Anterior cingulate cortex (tissue), 58 donors: ENCODE results near the gene LRP6.

ENCODE experiments used
- DNase-seq, 58 donors: peaks; one replicate each; lab custom pipeline; 2025; lab: John Stamatoyannopoulos, UW

LRP6 gene

DNA sequence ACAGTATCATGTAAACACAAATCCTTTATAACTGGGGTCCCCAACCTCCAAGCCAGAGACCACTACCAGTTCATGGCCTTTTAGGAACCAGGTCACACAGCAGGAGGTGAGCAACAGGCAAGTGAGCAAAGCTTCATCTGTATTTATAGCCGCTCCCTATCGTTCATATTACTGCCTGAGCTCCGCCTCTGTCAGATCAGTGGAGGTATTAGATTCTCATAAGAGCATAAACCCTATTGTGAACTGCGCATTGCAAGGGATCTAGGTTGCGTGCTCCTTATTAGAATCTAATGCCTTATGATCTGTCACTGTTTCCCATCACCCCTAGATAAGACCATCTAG is 49.9 kb downstream of the LRP6 start:
- no peak for DNase-seq

DNA sequence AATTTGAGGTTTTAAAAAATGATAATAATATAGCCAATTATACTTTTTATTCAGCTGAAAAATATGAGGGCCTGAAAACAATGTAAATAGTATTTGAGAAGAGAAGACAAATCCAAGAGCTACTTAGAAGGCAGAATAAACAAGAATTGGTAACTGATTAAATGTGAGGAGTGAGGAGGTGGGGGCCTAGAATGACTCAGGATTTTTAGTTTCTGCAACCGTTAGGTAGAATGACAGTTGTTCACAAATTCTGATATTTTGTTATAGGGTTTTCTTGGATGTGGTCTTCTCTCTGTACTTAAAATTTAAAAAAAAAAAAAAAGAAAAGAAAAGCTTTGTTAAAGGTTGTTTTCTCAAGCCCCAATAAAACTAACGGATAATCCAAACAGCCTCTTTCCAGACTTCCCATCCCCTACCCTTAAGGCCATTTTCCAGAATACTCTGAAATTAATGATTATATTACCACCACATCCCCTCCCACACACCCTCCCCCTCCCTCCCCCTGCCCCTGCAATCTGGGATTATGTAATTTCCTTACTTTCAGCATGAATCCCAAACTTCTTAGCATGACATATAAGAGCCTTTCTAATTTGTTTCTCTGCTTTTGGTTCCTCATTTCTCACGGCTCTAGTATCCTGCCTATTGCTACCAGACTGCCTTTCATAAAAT is 50.4 kb downstream of the LRP6 start:
- no peak for DNase-seq

DNA sequence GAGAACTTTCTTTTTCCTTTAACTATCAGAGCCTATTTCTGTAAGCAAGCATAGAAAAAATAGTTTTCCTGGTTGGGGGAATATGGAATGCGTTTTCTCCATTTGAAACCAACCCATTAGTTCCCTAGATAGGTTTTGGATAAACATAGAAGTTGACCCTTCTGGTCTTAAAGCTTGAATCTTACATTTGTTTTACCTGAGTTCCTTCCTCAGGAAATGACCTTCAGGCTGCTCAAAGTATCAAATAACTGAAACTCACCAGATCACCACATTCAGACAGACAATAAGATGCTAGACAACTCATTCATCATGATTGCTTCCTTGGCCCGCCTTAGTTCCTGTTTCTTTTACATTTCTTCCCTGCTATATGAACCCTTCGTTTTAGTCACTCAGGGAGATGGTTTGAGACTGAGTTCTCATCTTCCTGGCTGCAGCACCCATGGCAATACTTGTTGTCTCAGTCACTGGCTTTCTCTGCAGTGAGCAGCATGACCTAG is 52.2 kb downstream of the LRP6 start:
- DNase-seq = no peak

DNA sequence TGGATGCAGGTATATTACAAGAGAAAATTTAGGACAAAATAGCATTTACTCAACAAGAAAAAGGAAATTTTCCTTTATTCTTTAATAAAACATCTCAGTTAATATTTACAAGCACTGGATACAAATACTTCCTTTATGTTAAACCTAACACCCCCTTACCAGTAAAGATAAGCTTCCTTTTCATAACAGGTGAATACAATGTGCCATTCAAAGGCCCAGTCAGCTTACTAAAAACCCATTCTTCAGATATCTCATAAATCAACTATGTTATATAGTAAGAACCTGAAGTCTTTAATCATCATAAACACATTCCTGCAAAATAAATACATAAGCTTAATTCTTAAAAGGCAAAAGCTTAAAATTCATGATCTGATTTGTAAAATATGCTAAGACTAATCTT is 52.6 kb downstream of the LRP6 start:
- no peak for DNase-seq

DNA sequence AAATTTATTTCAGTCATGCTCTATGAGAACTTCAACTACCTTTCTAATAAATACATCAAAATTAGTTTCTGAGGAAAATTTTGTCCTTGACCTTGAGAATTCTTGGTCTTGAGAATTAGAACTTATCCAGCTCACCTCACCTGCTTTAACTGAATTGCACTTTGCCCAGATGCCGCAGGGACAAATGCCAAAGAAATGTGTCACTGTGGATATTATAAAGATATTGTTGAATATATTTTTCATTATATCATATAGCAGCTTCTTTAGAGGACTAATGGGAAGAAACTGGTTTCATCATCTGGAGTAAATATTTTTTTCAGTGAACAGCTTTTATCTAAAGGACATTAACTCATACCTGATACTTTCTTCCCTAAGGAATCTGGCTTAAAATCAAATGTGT is 54.1 kb downstream of the LRP6 start:
- DNase-seq = no peak

DNA sequence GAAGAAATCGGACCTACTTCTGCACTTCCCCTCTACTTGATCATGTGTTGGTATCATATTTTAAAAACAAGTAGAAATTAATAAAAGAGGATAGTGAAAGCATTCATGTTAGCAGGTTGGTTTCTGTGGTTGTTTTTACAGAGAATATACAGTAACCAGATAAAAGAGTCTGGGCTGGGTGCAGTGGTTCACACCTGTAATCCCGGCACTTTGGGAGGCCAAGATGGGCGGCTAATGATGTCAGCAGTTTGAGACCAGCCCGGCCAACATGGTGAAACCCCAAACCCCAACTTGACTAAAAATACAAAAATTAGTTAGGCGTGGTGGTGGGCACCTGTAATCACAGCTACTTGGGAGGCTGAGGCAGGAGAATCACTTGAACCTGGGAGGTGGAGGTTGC is 55.9 kb downstream of the LRP6 start:
- DNase-seq = no peak

DNA sequence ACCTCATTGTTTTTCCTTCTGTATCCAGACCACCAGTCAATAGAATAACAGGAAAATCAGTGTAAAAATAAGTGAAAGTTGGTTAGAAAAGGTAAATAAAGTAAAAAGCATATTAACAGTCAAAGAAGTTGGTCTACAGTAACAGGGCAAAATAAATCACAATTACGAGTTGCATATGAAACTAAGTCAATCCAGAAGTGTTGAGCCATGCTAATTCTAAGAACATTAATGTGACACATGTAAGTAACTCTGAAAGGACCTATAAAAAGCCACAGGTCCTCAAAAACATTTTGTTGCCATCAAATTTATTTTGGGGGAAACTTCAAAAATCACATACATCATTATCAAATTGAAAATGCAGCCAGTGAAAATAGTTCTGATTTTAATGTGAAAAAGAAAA is 56.4 kb downstream of the LRP6 start:
- DNase-seq = no peak

DNA sequence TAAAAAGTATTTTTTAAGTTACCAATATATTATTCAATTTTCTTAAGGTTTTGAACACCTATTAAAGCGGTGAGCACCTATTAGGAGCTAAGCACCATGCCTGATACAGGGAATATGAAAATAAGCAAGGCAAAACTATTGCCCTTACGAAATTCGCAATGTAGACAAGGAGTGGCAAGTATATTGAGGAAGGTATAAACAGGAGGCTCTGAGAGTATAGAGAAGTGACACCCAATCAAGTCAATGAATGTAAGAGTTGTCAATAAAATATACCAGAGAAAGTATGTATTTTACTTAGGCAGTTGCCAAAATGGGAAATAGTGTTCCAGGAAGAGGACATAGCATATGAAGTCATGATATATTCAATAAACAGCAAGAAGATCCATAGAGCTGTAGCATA is 57.2 kb downstream of the LRP6 start:
- DNase-seq = no peak

DNA sequence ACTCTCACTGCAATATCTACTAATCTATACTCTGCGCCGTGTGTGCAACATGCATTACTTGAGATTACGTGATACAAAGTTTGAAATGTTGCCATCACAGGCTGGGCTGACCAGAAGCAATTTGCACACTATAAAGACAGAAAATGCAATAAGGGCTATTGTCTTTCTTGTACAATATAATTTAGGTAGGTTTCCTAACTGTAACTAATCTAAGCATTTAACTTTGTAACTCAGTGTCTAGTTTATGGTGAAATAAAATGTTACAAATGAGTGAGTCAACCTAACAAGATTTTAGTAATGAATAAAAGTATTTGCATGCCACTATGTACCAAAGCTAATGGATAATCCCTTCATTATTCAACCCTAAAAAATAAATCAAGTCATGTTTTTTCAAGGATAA is 57.8 kb downstream of the LRP6 start:
- no peak for DNase-seq

DNA sequence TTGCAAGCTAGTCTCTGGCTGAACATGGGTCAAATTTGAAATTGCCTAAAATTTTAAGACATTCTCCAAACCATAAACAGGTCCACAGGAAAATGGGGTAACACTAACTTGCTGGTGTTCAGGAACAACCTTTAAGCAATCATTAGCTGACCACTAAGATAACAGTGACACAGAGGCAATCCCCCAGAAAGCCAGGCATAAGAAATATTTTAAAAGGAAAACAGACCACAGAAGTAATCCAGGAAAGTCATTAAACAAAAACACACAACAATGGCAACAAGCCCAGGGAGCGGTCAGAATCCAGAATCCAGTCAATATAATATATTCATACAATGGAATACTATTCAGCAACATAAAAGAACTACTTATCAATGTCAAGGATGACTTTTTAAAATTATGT is 59.1 kb downstream of the LRP6 start:
- no peak for DNase-seq

DNA sequence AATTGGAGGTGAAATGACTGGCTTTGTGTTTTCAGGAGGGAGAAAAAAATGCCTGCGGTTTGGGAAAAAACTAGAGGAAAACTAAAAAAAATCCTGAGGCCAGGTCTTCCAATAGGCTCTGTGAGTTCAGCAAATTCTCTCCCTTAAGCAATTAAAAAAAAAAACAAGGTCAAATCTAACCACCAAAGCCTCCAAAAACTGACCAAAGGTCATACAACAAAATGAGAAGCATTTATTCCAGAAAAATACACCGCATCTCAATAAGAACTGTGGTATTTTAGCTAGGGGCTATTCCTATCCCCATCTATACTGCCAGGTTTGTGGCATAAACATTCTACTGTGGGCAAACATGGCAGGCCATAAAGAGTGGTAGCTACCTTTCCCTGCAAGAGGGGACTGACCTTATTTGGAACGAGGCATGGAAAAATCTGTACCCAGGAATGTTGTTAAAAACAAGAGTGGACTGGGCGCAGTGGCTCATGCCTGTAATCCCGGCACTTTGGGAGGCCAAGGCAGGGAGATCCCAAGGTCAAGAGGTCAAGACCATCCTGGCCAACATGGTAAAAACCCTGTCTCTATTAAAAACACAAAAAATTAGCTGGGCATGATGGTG is 60.0 kb downstream of the LRP6 start:
- DNase-seq = no peak

DNA sequence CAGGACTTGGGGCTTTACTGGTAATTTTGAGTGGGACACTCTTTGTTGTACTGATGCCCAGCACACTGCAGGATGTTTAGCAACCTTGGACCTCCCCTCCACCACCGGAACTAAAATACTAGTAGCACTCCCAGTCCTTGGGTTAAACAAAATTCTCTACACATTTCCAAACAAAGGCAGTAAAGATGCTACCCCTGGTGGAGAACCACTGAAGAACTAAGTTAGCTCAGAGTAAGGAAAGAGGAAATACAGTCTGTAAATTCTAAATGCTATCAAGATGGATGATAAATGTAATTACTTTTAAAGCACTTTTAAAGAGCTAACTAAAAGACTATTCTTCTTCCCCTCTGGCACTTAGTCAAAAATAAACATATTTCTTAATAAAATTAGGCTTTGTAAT is 64.1 kb downstream of the LRP6 start:
- DNase-seq = no peak

DNA sequence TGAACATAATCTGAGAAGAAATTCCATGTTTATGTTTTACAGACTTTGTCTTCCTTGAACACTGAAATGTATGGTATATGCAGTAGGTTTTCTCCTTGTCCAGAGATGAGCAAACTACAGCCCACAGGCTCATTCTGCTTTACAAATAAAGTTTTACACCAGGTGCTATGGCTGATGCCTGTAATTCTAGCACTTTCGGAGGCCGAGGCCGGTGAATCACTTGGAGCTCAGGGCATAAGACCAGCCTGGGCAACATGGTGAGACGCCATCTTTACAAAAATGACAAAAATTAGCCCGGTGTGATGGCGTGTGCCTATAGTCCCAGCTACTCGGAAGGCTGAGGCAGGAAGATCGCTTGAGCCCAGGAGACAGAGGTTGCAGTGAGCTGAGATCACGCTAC is 64.7 kb downstream of the LRP6 start:
- no peak for DNase-seq

DNA sequence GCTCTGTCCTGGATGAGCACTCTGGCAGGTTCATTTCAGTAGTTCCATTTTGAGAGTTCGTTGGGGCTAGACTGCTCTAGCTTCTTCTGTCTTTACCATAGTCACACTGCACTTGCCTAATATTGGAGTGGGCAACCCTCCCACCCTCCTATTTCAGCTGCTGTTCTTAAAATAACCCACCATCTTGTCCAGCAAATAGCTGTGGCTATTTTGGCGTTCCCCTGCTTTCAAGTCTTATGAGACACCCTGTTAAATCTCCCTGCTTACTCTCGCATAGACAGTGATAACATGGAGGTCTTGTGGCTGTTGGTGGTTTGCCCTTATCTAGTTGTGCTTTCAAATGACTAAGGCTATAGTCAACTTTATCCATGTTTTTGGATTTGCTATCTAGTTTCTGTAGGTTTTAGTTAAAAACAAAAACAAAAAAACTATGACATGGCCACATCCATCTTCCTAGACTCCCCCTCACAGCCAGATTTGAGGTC is 65.5 kb downstream of the LRP6 start:
- no peak for DNase-seq

DNA sequence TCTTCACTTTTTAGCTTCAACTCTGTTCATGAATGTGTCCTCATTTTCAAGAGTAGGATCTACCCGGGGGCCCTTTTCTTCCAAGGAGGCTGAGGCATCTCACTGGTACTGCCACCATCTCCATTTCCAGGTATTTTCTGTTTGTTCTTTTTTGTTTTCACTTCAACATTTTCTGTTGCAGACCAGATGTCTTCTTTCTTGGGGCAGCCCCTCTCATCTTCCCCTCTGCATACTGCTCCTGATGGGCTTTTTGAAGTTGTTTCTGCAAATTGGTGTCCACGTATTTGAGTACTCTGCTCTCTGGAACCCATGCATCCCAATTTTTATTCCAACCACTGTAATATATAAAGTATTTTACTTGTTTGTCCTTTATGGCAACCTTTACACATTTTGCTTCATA is 66.5 kb downstream of the LRP6 start:
- DNase-seq = no peak

DNA sequence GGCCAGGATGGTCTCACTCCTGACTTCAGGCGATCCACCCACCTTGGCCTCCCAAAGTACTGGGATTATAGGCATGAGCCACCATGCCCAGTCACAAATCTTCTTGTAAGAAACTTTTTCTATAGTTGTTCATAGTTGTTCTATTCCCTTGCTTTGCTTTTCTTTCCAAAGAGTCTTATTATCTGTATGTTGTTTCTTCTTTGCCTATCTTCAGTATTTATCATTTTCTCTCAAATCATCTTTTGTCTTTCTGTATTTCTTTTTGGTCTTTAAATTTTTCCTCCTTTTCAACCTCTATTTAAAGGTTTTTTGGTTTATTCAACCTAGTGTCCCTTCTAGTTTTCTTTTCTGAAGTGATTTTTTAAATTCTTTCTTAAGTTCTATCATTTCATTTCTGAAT is 68.7 kb downstream of the LRP6 start:
- no peak for DNase-seq

DNA sequence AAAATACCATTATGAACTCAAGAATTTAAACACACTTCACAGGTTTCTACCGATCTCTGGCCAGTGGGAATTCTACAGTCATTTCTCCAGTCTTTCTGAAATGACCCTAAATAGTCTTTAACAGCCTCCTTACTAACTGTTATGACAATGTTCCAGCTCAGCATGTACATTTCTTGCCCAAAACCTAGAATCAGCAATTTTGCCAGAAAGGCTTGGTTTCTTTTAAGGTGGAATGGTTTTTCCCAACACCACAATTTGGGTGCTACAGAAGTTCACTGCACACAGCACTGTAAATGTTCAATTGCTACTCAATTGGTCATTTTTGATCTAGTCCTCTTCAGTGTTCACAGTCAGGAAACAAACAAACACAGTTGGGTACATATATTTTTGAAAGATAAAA is 69.7 kb downstream of the LRP6 start:
- no peak for DNase-seq

DNA sequence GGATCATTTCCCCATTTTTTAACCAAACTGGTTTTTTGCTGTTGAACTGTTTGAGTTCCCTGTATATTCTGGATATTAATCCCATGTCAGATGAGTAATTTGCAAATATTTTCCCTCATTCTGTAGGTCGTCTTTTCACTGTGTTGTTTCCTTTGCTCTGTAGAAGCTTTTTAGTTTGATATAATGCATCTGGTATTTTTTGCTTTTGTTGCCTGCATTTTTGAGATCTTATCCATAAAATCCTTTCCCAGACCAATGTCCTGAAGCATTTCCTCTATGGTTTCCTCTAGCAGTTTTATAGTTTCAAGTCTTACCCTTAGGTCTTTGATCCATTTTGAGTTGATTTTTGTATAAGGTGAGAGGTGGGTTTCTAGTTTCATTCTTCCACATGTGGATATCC is 71.3 kb downstream of the LRP6 start:
- no peak for DNase-seq

DNA sequence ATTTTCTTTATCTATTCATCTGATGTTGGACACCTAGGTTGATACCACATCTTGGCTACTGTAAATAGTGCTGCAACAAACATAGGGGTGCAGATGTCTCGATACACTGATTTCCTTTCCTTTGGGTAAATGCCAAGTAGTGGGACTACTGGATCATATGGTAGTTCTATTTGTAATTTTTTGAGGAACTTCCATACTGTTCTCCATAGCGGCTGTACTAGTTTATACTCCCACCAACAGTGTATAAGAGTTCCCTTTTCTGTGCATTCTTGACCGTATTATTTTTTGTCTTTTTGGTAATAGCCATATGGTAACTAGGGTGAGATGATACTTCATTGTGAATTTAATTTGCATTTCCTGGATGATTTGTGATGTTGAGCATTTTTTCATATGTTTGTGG is 71.8 kb downstream of the LRP6 start:
- no peak for DNase-seq

DNA sequence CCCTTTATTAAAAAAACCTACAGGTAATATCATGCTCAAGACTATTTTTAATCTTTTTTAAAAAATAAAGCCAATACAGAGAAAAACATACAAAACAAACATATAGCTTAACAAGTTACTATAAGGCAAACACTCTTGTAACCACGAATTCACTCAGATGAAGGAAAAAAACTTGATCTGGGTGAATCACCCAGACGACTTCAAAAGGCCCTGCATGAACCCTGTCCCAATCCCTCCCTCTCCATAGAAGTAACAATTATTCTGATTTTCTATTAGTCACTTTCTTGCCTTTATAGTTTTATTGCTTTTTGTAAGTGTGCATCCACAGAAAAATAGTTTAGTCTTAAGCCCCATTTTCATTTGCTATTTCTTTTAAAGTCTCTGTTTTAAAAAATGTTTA is 72.6 kb downstream of the LRP6 start:
- DNase-seq = no peak

DNA sequence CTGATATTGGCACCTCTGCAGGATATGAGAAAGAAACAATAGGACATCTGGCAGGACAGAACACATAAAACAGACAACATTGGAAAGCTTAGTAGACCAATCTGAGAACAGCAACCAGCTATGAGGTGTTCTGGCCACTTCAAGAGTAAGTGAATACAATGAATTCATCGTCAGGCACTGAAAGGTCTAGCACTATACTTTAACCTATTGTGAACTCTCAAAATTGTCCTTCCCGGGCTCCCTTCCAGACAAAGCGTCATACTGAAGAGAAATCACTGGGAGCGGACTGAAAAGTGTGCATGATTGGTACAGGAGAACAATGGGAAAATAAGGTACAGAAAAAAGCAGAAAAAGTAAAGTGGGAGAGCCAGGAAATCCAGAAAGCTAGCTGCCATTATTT is 75.8 kb downstream of the LRP6 start:
- no peak for DNase-seq

DNA sequence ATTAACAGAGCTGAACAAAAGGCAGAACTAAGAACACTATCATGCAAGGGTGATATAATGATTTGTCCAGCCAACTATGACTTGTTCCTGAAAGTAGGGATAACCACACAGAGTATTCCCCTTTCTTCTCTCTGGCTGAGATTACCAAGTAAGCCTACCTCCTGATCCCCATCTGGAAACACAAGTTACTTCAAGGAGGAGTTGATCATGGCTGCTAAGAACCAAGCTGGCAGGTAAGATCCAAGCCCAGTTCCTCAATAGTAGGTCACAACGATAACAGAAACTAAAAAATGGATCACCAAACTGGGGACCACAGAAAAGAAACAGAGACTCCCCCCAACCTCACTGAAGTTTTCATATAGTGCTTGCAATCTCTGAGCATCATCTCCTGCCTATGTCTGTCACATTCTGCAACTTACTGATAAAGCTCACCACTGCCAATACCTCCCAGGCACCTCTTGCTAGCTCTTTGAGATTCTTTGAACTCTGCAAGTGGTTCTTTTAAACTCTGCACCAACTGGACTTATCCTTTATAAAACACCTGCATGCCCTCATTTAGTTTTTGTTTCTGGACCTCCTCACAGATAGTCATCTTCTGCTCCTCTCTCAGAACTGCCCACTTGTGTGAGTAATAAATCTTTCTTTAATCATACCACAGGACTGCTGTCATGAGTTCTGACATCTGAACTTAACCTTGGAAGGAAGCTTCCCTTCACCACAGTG is 76.6 kb downstream of the LRP6 start:
- no peak for DNase-seq
